ENCODE measurements around the gene COPB2.
"Not testable (repeated sequence)": the region's sequence is repeated elsewhere in the genome, so short reads cannot be mapped to it uniquely, and the experiment has no call there.

The COPB2 gene

DNA sequence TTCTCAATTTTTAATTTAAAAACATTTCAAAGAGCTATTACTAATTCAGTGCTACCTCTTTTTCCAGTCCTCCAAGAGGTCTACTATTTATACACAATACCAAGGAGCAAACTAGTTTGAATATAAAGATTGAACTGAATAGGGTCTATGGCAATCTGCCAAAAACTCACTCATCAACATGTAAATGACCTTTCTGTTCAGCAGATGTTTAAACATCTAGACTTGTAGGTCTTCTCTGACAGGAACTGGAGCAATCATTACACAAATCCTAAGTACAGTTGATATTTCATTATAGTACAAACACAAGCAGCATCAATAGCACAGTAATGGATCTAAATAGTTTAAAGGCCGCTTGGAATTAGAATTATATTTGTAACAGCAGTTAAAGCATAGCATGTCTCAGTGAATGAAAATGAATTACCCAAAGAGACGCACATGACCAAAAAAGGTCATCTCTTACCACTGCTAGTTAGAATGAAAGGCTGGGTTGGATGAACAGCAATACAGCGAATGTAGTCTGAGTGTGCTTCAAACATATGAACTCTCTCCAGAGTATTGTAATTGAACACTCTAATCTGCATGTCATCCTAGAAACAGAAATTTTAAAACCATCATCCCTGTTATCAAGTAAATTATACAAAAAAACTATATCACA lies 10.7 kb downstream of the COPB2 start:
- no peak for DNase-seq (ENCODE audit: low read depth)

DNA sequence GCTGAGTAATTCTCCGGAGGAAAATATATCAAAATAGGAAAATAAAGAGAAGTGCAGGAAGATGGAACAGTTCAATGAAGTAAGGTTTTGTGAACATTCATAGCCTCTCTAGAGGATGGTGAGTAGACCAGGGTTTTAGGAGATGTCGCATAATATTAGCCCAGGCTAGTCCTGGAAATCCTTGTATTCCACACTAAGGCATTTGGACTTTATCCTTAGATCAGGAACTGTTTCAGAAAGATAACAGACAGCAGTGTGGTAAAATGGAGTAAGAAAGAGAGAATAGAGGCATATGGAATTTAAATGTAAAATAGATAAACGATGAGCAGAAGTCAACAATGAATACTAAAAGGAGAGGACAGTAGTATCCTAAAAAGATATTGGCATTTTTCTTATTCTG lies 12.1 kb downstream of the COPB2 start:
- DNase-seq (ENCODE audit: low read depth): no peak

DNA sequence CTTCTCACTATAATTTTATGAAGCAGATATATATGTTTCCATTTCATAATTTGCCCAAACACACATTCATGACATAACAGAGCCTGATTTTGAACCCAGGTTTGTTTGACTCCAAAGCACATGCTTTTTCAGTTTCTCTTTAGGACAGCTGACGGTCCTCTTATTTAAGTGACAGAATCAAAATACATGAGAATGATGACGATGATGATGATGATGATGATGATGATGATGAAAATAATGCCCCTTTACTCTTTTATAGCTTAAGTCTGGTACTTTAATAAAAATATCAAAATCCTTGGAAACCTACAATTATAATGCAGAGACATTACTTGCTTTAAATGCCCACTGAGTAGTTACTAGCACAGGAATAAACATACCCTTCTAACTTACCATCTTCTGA lies 15.3 kb downstream of the COPB2 start:
- DNase-seq (ENCODE audit: low read depth): no peak

DNA sequence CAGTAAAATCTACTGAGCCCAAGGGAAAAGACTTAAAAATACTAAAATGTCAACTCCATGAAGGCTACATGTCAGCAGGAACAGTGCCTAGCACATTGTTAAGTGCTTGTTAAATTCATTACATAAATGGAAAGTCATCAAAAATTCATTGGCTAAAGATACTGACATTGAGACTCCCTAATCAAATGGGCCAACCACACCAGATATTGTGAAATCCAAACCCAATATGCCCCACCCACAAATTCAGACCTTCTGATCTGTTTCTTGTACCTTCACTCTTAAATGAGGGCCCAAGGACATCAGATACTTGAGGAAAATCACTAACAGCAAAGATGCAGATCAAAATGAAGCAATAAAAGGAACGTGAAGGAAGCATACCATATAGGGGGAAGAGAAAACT lies 24.9 kb downstream of the COPB2 start:
- DNase-seq (ENCODE audit: low read depth): no peak

DNA sequence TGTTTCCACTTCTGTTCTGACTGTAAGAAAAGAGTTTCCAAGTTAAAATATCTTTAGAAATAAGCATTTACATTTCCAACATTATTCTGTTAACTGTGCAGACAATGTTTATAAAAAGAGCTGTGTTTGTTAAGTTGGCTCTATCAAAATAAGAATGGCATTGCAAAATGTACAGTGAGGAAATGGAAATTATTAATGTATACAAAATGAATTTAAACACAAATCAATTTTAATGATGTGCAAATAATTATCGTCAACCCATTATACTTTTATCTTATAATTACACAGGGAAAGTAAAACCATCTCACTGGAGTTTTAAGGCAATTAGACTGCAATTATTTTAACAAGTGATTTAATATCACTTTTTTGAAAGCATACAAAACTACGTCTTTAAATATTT lies 28.2 kb downstream of the COPB2 start:
- DNase-seq (ENCODE audit: low read depth): no peak

DNA sequence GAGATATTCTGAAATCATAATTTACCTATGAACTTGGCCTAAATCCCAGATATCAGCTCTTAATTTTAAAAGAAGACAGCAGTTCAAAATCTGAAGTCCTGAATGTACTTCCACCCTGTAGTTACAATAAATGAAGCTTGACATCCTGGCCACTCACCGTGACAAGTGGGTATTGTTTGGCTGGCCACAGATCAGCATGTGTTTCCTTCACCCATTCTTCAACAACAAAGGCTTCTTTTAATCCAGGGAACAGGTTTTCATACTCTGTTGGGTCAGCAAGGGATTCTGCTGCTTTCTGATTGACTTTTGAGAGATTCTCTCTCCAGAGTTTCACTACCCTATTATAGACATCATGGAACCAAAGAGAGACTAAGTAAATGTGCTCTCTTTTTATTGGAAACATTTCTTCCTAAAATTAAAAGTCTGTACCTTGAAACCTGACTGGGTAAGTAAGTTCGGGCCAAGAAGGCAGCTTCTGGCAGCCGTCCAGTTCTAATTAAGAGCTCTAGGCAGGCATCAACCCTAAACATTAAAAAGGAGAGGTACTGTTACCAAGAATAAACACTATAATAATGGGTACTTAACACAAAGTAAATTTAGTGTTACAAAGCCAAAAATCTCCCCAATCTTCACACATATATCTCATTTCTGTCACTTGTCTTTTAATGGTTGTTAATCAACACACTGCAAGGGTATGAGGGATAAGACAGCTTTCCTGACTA lies 30.4 kb downstream of the COPB2 start:
- no peak for DNase-seq (ENCODE audit: low read depth)

DNA sequence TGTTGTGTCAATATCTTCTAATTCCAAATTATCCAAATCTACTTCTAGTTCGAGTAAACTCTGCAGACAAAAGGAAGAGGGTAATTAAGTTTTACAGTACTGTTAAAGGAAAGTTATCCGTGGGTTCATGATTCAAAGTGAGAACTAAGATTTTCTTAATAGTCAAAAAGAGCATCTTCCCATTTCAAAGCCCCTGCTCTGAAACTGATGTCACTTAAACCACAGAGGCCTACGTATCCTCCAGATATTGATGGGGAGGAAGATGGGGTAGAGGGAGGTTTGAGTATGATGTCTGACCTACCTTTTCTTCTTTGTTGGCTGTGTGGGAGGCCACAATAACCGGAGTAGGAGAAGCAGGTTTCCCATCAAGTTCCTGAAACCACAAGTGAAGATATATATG lies 31.5 kb downstream of the COPB2 start:
- no peak for DNase-seq (ENCODE audit: low read depth)

DNA sequence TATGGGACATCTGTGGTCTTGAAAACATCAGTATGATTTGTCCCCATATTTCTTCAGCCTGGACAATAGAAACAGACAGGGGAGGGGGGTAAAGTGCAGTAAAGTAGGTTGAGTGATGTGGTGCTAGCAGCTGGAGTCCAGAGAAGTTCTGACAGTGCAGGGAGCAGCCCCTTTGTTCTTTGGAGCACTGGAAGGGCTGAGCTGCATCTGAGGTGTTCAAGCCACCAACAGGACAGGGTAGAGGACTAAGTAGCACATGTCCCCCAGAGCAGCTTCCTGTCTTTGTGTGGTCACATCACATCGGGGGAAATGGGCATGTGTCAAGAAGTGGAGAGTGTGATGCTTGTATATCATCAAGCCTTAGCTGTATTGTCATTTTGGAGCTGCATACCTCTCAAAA lies 33.6 kb downstream of the COPB2 start:
- DNase-seq (ENCODE audit: low read depth): no peak

DNA sequence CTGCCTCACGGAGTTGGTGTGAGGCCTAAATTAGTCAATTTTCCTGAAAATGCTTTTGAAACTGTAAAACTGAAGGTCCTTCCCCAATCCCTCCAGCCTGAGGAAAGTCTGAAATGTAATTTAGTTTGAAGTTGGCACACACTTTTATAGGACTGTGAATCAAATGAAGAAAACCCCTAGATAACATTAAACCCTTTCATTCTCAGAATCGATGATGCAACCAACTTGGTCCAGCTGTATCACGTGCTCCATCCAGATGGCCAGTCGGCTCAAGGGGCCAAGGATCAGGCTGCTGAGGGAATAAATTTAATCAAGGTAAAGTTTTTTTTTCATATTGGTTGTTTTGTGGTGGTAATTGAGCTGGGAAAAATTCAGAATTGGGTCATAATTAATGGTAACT lies 34.0 kb downstream of the COPB2 start:
- DNase-seq (ENCODE audit: low read depth): no peak

DNA sequence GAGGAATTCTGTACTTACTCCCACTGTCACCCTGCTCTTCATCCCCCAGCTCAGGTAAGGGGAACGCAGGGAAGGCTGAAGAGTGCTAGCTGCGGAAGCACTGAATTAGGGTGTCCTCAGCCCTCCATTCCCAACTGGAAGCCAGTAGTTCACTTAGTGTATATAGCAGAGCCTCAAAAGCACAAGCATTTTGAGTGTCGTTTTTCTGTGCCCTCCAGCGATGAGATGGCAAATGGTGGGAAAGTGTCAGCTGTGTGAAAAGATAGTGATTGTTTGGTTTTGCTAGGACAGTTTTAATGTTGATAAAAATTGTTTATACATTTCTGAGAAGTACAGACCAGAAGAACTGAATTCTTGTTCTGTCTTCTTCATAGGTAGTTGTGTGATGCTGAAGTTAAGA lies 34.8 kb downstream of the COPB2 start:
- DNase-seq (ENCODE audit: low read depth): no peak

DNA sequence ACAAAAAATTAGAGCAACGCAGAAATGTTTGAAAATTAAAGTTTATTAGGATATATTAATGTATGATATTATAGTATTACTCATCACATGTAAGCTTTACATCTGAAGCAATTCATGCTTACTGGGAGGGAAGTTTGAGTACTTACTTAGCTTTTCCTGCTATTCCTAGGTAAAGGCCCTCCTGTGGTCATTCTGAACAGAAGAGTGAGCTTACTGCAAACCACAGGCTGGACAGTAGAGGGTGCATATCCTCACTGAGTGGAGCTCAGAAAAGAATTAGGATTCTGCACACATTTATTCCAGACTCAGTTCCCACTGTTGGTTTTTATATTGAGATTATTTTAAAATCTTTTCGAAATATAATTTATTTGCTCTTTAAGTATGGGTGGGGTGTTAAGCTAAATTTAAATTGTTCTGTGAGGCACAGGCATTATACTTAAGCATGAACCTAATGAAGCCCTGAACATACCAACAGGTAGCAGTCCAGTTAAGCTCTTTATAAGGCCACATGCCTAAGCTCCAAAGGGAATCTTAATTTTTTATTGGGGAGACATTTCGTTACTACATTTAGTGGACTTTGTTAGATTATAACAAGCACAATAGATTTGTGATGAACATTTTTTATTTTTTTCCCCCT lies 35.4 kb downstream of the COPB2 start:
- DNase-seq (ENCODE audit: low read depth): no peak

DNA sequence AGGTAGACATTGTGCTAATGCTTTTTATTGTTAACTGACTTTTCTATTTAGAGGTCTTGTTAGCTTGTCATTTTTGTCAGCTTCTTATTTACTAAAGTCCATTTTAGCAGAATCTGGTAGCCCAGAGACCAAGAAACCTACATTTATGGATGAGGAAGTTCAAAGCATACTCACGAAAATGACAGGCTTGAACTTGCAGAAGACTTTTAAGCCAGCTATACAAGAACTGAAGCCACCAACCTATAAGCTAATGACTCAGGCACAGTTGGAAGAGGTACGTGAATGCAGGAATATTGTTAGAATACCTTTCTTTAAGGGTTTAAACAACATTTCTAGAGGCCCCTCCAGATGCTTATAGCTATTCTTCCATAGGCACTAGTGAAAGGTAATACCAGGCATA lies 42.7 kb downstream of the COPB2 start:
- no peak for DNase-seq (ENCODE audit: low read depth)

DNA sequence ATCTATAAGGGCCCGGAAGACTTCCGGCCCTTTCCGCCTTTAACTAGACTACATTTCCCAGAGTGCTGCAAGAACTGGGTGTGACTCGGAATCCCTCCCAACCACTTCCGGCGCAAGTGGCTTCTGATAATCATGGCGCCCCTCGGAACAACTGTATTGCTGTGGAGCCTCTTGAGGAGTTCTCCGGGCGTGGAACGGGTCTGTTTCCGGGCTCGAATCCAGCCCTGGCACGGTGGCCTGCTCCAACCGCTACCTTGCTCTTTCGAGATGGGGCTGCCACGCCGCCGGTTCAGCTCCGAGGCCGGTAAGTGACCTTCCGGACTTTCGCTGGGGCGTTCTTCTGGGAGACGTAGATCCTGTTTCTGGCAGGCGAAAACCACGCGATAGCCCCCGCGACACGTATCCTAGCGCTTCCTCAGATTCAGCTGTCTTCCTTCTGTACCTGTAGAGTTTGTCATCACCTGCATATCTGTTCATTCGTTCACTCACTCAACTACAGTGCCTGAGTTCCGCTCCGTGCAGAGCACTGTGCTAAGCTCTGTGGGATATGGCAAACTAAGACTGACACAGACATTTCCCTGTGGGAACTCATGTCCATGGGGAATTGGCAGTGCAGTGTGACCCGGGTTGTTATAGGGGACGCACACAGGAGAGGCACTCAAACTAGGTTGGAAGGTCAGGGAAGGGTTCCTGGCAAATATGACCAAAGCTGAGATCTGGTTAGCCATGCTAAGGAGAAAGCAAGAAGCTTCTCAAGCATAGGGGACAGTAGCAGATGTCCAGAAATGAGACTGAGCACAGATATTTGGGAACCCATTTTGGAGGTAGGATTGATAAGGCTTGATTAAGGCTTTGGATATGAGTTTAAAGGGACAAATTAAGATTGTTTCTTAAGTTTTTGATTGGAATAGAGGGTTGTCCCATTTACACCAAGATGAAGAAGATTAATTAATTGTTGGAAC lies 45.3 kb downstream of the COPB2 start, which contains the start of gene MRPS22:
Gene MRPS22 (plus strand): TSS at position 126 of the 962 bp plus-strand sequence. CDS start 7 bp downstream, at position 133.
- DNase-seq (ENCODE audit: low read depth): peak; percentile 64

DNA sequence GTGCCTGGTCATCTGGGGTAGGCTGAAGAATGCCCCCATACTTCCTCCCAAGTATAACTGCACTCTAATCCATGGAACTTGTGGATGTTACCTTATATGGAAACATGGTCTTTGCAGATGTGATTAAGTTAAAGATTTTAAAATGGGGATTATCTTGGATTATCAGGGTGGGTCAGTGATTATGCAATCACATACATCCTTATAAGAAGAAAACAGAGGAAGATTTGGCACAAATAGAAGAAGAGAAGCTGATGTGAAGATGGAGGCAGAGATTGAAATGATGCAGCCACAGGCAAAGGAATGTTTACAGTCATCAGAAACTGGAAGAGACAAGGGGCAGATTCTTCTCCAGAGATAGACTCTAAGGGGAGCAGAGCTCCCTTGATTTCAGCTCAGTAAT lies 47.4 kb downstream of the COPB2 start:
- no peak for DNase-seq (ENCODE audit: low read depth)

DNA sequence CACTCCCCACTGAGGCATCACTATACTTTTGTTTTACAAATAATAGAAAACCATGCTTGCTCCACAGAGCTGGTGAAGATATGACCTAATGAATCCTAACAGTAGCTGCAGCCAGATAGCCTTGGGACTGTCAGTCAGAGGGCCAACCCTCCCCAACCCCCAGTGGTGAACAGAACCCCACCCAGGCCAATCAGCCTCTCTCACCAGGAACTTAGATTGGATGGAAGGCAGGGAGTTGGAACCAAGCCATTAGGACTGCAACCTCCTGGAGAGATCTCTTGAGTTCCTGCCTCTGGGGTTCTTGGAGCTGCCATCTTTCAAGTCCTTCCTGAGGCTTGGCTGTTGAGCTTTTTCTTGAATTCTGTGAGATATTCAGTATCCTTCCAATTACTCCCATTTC lies 48.7 kb downstream of the COPB2 start:
- no peak for DNase-seq (ENCODE audit: low read depth)

DNA sequence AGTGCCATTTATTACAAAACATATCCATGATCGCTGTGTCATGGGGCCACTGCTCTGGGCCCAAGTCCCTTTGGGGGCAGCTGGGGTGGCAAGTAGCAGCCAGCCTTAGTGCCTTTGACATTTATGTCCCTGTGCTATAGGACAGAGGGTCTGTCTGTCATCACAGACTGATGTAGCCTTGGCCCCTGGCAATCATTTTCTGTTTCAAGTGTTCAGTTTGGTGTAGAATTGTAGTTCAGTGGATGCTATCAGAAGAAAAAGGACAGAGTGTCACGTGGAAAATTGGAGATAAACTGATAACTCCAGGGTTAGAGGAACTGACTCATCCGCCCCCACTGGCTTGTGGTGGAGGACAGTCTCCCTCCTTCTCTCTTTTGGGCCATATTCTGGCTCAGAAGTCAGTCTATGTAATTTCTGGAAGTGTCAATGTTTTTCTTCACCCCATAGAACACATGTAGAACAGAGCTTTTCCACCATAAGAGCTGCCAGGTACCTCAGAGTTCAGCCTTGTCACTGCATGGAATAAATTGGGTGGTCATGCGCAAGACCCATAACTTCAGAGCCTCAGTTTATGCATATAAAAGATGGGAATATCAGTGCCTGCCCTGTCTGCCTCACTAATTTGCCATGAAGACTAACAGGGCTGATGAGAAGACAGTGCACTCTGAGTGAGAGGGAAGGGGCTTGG lies 50.1 kb downstream of the COPB2 start:
- DNase-seq (ENCODE audit: low read depth): no peak

DNA sequence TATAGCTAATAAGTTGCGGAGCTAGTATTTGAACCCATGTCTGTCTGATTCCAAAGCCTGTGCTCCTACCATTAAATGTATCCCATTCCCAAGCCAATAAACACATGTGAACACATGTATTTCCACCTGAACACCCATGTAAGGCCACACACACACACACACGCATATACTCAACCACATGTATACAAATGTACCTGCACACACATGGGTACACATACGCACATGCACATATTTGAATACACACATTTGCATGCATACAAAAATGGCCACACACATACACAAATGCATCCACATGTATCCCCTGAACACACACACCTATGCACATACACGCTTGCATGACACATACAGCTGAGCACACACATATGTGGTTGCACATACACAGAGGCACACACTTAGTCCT lies 51.0 kb downstream of the COPB2 start:
- no peak for DNase-seq (ENCODE audit: low read depth)

DNA sequence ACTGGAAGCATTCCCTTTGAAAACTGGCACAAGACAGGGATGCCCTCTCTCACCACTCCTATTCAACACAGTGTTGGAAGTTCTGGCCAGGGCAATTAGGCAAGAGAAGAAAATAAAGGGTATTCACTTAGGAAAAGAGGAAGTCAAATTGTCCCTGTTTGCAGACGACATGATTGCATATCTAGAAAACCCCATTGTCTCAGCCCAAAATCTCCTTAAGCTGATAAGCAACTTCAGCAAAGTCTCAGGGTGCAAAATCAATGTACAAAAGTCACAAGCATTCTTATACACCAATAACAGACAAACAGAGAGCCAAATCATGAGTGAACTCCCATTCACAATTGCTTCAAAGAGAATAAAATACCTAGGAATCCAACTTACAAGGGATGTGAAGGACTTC lies 54.8 kb downstream of the COPB2 start:
- not testable (repeated sequence) for DNase-seq (ENCODE audit: low read depth)

DNA sequence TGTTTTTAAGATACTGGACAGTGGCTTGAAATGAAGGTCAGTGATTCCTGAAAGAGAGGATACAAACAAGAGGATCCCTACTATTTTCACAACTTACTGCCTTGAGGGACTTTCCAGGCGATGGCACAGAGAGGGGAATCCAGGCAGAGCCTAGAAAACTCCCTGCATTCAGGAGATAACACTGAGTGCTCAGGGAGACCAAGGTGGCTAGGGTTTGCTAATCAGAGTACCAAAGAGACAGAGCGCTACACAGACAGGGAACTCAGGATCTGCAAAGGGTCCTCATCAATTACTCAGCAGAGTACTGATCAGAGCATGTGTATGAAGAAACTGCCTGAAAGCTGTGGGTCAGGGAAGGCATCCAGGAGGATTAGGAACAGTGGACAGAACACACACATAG lies 57.4 kb downstream of the COPB2 start:
- no peak for DNase-seq (ENCODE audit: low read depth)

DNA sequence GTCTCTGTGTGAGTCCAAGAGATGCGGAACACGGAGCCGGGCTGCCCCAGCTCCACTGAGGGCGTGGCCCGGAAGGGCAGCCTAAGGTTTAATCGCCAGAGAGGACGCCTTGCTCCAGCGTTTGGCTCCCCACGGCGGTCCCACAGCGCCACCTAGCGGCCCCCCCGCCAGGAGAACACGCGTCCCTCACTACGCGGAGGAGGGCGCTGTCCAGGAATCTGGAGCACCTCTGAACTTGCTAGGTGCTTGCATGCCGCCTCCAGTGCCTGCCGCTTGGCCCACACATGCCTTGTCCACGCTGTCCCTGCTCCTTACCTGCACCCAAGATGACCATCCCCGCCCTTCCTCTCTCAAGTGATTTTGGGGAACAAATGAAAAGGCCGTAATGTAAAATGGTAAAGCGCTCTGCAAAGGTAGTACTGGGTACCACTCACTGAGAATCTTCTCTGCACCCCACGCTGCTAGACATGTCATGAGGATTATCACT lies 60.0 kb downstream of the COPB2 start:
- DNase-seq (ENCODE audit: low read depth): peak; percentile 62

DNA sequence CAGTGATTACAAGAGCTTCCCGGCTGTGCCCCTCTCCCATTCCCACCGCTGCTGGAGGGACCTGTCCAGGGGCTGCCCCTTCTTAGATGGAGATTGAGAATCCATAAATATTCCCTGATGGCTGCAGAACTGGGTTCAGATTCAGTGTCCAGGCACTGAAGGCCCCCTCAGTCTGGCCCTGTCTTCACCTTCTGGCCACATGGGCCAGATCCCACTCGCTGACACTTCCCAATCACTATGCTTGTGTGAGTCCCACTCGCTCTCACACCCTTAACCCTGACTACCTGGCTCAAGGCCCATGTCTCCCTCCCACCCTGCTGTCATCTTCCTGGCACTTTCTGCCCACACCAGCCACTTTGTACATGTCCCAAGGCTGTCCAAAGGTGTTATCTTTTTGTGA lies 61.1 kb downstream of the COPB2 start:
- no peak for DNase-seq (ENCODE audit: low read depth)

DNA sequence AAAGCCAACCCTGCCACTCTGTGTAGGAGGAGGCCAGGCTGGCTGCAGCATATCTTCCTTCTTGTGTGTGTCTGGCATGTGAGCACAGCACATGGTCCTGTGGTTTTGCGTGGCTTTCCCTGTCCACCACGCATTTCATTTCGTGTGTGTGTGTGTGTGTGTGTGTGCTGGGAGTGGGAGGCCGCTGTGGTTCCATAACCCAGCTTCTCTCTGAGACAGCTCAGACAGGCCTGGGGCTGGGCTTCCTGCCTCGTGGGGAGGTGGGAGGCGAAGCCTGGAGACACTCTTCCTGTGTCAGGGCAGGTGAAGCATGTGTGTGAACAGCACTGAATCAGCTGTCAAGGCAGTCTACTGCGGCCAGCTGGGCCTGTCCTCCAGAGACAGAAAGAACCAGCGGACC lies 61.6 kb downstream of the COPB2 start:
- no peak for DNase-seq (ENCODE audit: low read depth)
